Vagina (tissue), 2 donors: ENCODE results near the gene LSM5. TPM values are rescaled to one million over a fixed set of nuclear protein-coding genes. Genes with fewer than 3 reads are reported as not detected.

Experiments
- DNase-seq, 2 donors: peaks; one replicate each; pipeline ENCODE4 v3.0.0-alpha.2; 2017; ENCODE audit errors: extremely low spot score in 2 of 2
- H3K27ac ChIP-seq: fragments of 200-600 bp; sonication (generic); one replicate; pipeline ENCODE4 v1.5.1; 2019
- H3K27me3 ChIP-seq: fragments of 200-600 bp; sonication (generic); one replicate; pipeline ENCODE4 v1.5.1; 2019
- H3K36me3 ChIP-seq, 2 donors: fragments of 200-600 bp; sonication (generic); one replicate each; pipeline ENCODE4 v1.5.1; 2017 to 2019
- H3K4me1 ChIP-seq: fragments of 200-600 bp; sonication (generic); one replicate; pipeline ENCODE4 v1.5.1; 2019
- H3K4me3 ChIP-seq, 2 donors: fragments of 200-600 bp; sonication (generic); 1 replicate in 1 of 2; 2 replicates in 1 of 2; pipeline ENCODE4 v1.5.1; 2016 to 2019
- H3K9me3 ChIP-seq: fragments of 200-600 bp; sonication (generic); one replicate; pipeline ENCODE4 v1.5.1; 2019
- CTCF ChIP-seq, 3 experiments: fragments of 450-650 bp in 2 of 3; fragments of 200-600 bp in 1 of 3; sonication (generic) in 1 of 3; IDR thresholded peaks; one replicate each; pipeline ENCODE4 v1.5.1; 2017 to 2019; ENCODE audit warnings: antibody characterized with exemption in 3 of 3, mild to moderate bottlenecking in 2 of 3, moderate library complexity in 2 of 3
- POLR2A ChIP-seq, 2 donors: fragments of 450-650 bp; IDR thresholded peaks; one replicate each; pipeline ENCODE4 v1.6.1; 2017; ENCODE audit warnings: antibody characterized with exemption in 2 of 2, mild to moderate bottlenecking in 2 of 2, moderate library complexity in 2 of 2
- POLR2AphosphoS5 ChIP-seq, 2 donors: sonication (generic); formaldehyde crosslinking; IDR thresholded peaks; one replicate each; pipeline ENCODE4 v1.9.0; 2017; ENCODE audit warnings: antibody characterized with exemption in 2 of 2, mild to moderate bottlenecking in 2 of 2, low read depth in 1 of 2; ENCODE audit not compliant: insufficient read depth in 1 of 2
- intact Hi-C: fragments of 100-400 bp; cut with DNase I; formaldehyde crosslinking; loops from one replicate; pipeline ENCODE4 v1.15.1; 2023
- total RNA-seq: library from RNA; depleted of rRNA; stranded (reverse); fragments of >200 nt; gene quantifications from one replicate; pipeline ENCODE4 v1.2.3, GENCODE V29; 2016

LSM5 gene
- total RNA-seq, 1 donor from 2014 or later = 31.9 TPM

GRCh38 chr7:32516551-32517100 is 26.4 kb upstream of the LSM5 start:
- Histone ChIP-seq H3K27ac (no peak overlapping the region), H3K4me3 (no peak overlapping the region), H3K4me1 (peaks cover 18% of the 10 kb centered on the region), H3K9me3 (no peaks in the 10 kb centered on the region), H3K36me3 (no peaks in the 10 kb centered on the region), H3K27me3 (no peaks in the 10 kb centered on the region)
- DNase-seq = no peak
- TF ChIP-seq POLR2A (IDR thresholded peaks at IDR 0.05) (no peak), CTCF (IDR thresholded peaks at IDR 0.05) (no peak), POLR2AphosphoS5 (IDR thresholded peaks at IDR 0.05; ENCODE audit: insufficient read depth in 1 of 2, low read depth in 1 of 2) (no peak)
- intact Hi-C loops = no loop called here

GRCh38 chr7:32515890-32516550 is 25.8 kb upstream of the LSM5 start:
- no peak for TF ChIP-seq CTCF (IDR thresholded peaks at IDR 0.05)
- TF ChIP-seq POLR2A (IDR thresholded peaks at IDR 0.05) = no peak
- no peak for TF ChIP-seq POLR2AphosphoS5 (IDR thresholded peaks at IDR 0.05; ENCODE audit: insufficient read depth in 1 of 2, low read depth in 1 of 2)
- intact Hi-C loops = no loop called here
- no peaks in the 10 kb centered on the region for H3K9me3 ChIP-seq

GRCh38 chr7:32513210-32513609 is 23.0 kb upstream of the LSM5 start:
- peaks cover 27% of the 10 kb centered on the region for H3K4me1 ChIP-seq
- no peak for DNase-seq
- H3K36me3 ChIP-seq = no peaks in the 10 kb centered on the region
- no peak overlapping the region for H3K4me3 ChIP-seq
- TF ChIP-seq POLR2AphosphoS5 (IDR thresholded peaks at IDR 0.05; ENCODE audit: insufficient read depth in 1 of 2, low read depth in 1 of 2) (no peak), CTCF (IDR thresholded peaks at IDR 0.05) (no peak), POLR2A (IDR thresholded peaks at IDR 0.05) (no peak)
- H3K27ac ChIP-seq = no peak overlapping the region
- intact Hi-C loops = no loop called here
- H3K27me3 ChIP-seq = no peaks in the 10 kb centered on the region
- no peaks in the 10 kb centered on the region for H3K9me3 ChIP-seq

More at GRCh38 chr7:32515890-32516550, 25.8 kb upstream of the LSM5 start:
- H3K27ac ChIP-seq = no peak overlapping the region
- no peaks in the 10 kb centered on the region for H3K36me3 ChIP-seq
- H3K4me3 ChIP-seq = no peak overlapping the region
- no peaks in the 10 kb centered on the region for H3K27me3 ChIP-seq
- H3K4me1 ChIP-seq = peaks cover 18% of the 10 kb centered on the region
- no peak for DNase-seq

GRCh38 chr7:32511791-32512190 is 21.6 kb upstream of the LSM5 start:
- Histone ChIP-seq H3K4me3 (no peak overlapping the region), H3K4me1 (peaks cover 33% of the 10 kb centered on the region), H3K27me3 (no peaks in the 10 kb centered on the region), H3K36me3 (no peaks in the 10 kb centered on the region), H3K9me3 (no peaks in the 10 kb centered on the region), H3K27ac (no peak overlapping the region)
- no peak for TF ChIP-seq POLR2A (IDR thresholded peaks at IDR 0.05)
- TF ChIP-seq POLR2AphosphoS5 (IDR thresholded peaks at IDR 0.05; ENCODE audit: insufficient read depth in 1 of 2, low read depth in 1 of 2) = no peak
- no peak for TF ChIP-seq CTCF (IDR thresholded peaks at IDR 0.05)
- intact Hi-C loops = no loop called here
- DNase-seq = no peak

- Histone ChIP-seq H3K27ac (no peak overlapping the region), H3K27me3 (no peaks in the 10 kb centered on the region), H3K9me3 (no peaks in the 10 kb centered on the region), H3K36me3 (no peaks in the 10 kb centered on the region), H3K4me1 (peaks cover 24% of the 10 kb centered on the region), H3K4me3 (no peak overlapping the region)
- no peak for DNase-seq
- TF ChIP-seq POLR2AphosphoS5 (IDR thresholded peaks at IDR 0.05; ENCODE audit: insufficient read depth in 1 of 2, low read depth in 1 of 2) (no peak), CTCF (IDR thresholded peaks at IDR 0.05) (no peak)
- intact Hi-C loops = no loop called here
These were observed 17.2 kb upstream of the LSM5 start for GRCh38 chr7:32507414-32507813.
